HUES48 (cell line): ENCODE data around the gene PSMG4.

ENCODE experiments used
- H3K27ac ChIP-seq: one replicate; pipeline ENCODE4 v1.7.0; 2013; ENCODE audit warnings: low read depth, low read length, inconsistent platforms
- H3K27me3 ChIP-seq: 2 replicates; pipeline ENCODE4 v1.6.1; 2013; ENCODE audit warnings: mild to moderate bottlenecking, low read length; ENCODE audit not compliant: control insufficient read depth, insufficient read depth
- H3K36me3 ChIP-seq: 2 replicates; pipeline ENCODE4 v1.6.1; 2013; ENCODE audit warnings: low read length; ENCODE audit not compliant: control insufficient read depth, insufficient read depth
- H3K4me1 ChIP-seq: 2 replicates; pipeline ENCODE4 v1.6.1; 2013; ENCODE audit warnings: mild to moderate bottlenecking, low read length; ENCODE audit not compliant: control insufficient read depth, insufficient read depth
- H3K4me3 ChIP-seq: 2 replicates; pipeline ENCODE4 v1.5.1; 2013; ENCODE audit warnings: mild to moderate bottlenecking, low read depth, low read length
- H3K9ac ChIP-seq: 2 replicates; pipeline ENCODE4 v1.6.1; 2013; ENCODE audit warnings: mild to moderate bottlenecking, low read depth, low read length, moderate library complexity
- H3K9me3 ChIP-seq: 2 replicates; pipeline ENCODE4 v1.6.1; 2013; ENCODE audit warnings: low read length; ENCODE audit not compliant: control insufficient read depth, insufficient read depth

Gene PSMG4

DNA sequence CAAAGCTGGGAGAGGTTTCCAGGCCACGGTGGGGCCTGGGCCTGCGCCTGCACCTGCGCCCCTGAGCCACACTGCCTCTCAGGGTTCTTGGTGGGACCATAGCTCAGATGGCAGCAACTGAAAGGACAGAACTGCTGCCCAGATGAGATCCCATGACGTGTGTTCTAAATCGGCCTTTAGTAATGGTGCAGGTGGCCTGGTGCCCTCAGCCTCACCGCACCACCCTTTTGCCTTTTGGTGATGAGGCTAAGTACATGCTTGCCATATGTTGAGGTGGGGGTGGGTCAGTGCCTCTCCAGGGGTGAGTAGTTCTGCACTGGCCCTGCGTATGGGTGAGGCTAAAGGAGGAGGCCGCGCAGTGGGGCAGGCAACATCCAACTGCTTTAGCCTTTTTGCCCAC is 7.4 kb downstream of the PSMG4 start:
- Histone ChIP-seq H3K27ac (no peak overlapping the region), H3K27me3 (no peaks in the 10 kb centered on the region), H3K9ac (no peak overlapping the region), H3K4me3 (no peak overlapping the region), H3K4me1 (no peaks in the 10 kb centered on the region), H3K36me3 (peaks cover 86% of the 10 kb centered on the region), H3K9me3 (no peaks in the 10 kb centered on the region)

DNA sequence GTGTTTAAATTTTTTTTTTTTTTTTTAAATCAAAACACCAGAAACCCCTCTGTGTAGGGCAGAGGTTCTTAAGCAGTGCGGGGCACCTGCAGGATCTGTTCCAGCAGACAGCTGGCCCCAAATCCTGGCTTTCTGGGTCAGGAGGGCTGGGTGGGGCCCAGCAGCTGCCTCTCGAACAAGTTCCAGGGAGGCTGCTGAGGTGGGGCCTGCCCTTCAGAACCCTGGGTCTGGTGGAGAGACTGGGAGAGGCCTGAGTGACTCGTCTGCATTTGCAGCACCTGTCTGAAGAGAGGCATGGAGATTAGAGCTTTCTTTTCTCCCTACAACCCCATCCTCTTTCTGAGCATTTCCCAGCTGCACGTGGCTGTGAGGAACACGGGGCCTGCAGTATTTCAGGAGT is 8.4 kb downstream of the PSMG4 start:
- peaks cover 88% of the 10 kb centered on the region for H3K36me3 ChIP-seq
- H3K4me3 ChIP-seq: no peak overlapping the region
- no peaks in the 10 kb centered on the region for H3K9me3 ChIP-seq
- H3K9ac ChIP-seq: no peak overlapping the region
- no peak overlapping the region for H3K27ac ChIP-seq
- H3K4me1 ChIP-seq: no peaks in the 10 kb centered on the region
- no peaks in the 10 kb centered on the region for H3K27me3 ChIP-seq

GRCh38 chr6:3268680-3269079 is 9.9 kb downstream of the PSMG4 start:
- H3K9ac ChIP-seq: no peak overlapping the region
- H3K27me3 ChIP-seq: no peaks in the 10 kb centered on the region
- peaks cover 92% of the 10 kb centered on the region for H3K36me3 ChIP-seq
- H3K9me3 ChIP-seq: no peaks in the 10 kb centered on the region
- no peak overlapping the region for H3K27ac ChIP-seq
- no peak overlapping the region for H3K4me3 ChIP-seq
- no peaks in the 10 kb centered on the region for H3K4me1 ChIP-seq

DNA sequence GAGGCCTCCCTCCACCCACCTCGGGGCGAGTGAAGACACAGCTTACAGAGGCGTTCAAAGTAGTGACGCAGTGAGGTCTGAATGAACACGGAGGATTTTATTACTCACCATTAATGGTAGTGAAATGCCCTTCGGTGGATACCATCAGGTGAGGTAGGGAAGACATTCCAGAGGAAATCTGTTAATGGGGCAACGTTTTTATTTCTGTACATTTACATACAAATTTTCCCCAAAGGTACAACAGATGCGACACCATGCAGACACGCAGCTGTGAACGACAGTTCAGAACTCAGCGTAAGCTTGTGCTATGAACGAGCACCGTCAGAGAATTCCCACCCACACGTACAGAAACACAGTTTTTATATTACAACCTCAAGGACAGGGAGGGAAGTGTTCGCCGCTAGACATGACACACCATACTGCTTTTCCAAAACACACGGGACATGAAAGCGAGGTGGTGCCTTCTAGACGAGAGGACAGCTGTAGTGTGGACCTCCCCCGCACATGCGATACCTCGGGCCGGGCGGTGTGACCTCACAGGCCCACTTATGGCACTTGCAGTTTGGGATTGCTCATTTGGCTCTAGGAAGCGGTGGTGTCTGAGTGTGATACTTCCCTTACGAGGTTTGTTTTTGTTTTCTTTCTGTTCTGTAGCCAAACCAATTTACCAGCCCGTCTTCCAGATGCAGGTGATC is 10.7 kb downstream of the PSMG4 start:
- H3K36me3 ChIP-seq: peaks cover 89% of the 10 kb centered on the region
- no peaks in the 10 kb centered on the region for H3K9me3 ChIP-seq
- H3K27me3 ChIP-seq: no peaks in the 10 kb centered on the region
- no peak overlapping the region for H3K27ac ChIP-seq
- H3K9ac ChIP-seq: no peak overlapping the region
- H3K4me3 ChIP-seq: no peak overlapping the region
- no peaks in the 10 kb centered on the region for H3K4me1 ChIP-seq

DNA sequence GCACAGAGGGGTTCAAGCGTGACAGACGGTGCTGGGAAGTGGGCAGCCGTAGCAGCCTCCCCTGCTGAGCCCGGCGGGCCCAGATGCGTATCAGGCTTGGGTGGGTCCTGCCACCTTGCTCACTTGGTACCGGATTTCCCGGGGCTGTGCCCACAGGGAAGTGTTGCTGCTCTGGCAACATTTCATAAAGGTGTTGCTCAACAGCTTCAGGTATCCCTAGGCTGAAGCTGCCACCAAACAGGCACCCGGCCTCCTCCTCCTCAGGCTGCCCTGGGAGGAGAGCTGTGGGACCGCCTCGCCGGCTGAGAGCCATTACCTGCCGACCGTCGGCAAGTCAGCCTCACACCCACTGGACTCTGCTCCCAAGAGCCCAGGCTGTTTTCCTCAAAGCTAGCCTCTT is 11.5 kb downstream of the PSMG4 start:
- no peaks in the 10 kb centered on the region for H3K4me1 ChIP-seq
- H3K27me3 ChIP-seq: no peaks in the 10 kb centered on the region
- no peak overlapping the region for H3K9ac ChIP-seq
- no peaks in the 10 kb centered on the region for H3K9me3 ChIP-seq
- peaks cover 81% of the 10 kb centered on the region for H3K36me3 ChIP-seq
- H3K4me3 ChIP-seq: no peak overlapping the region
- no peak overlapping the region for H3K27ac ChIP-seq

- Histone ChIP-seq H3K9ac (no peak overlapping the region), H3K27ac (no peak overlapping the region), H3K4me1 (no peaks in the 10 kb centered on the region), H3K4me3 (no peak overlapping the region), H3K9me3 (no peaks in the 10 kb centered on the region), H3K27me3 (no peaks in the 10 kb centered on the region), H3K36me3 (peaks cover 68% of the 10 kb centered on the region)
Measured at GRCh38 chr6:3271756-3272155, 13.0 kb downstream of the PSMG4 start.

DNA sequence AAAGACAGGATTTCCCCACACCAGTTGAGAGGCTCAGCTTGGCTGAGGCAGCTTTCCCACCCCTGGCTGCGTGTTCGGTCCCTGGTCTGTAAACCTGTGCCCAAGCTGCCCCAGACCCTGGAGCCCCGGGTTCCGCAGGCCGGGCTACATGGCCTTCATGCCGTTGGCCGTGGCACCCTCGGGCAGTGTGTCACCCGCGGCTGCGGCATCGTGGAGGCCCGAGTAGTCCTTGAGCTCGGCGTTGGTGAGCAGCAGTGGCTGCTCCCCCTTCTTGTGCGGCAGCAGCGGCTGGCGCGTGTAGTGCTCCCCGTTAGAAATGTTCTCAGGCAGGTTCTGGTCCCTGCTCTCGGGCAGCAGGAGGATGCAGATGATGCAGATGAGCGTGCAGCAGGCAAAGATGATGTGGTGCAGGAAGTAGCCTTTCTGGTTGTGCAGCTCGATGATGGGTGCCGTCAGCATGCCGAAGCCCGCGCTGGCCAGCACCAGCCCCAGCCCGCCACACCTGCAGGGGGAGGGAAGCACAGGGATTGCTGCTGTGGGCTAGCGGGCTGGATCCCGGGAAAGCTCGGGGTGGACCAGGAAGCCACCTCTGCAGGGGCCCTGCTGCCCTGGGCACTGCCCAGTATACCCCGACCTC is 14.3 kb downstream of the PSMG4 start:
- Histone ChIP-seq H3K27ac (no peak overlapping the region), H3K9me3 (no peaks in the 10 kb centered on the region), H3K36me3 (peaks cover 59% of the 10 kb centered on the region), H3K4me3 (no peak overlapping the region), H3K27me3 (no peaks in the 10 kb centered on the region), H3K4me1 (no peaks in the 10 kb centered on the region), H3K9ac (no peak overlapping the region)

DNA sequence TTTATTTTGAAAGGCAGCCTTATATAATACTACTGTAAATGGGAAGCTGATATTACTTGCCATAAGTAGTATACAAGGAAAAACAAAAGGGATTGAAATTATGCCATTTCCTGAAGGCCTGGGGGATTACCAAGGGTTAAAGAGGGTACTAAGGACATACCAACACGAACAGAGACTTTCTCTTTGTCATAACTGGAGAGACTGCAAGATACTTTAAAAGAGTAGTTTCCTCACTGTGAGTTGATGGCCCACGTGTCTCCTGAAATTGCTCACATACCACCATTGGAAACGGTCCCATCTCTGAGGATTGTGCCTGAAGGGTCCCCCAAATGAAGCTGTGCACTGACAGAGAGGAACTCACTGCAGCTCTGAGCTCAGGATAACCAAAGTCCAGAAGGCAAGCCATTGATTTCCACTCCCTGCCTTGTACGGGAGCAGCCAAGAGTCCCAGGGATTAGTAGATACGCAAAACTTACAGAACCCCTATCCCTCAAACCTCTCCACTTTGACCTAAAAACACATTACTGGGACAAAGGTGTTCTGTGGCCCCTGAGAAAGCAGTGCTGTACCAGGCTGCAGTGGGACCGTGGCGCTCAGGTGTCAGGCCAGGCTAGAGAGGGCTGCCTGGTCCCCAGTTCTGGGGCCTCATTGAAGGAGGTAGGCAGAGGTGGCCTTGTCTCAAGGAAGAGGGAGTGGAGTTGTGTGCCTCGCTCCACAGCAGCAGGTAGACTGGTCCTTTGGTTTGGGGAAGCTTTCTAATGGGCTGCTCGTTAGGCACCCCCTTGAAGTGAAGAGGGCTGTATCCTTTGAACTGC is 15.2 kb downstream of the PSMG4 start:
- H3K4me3 ChIP-seq: no peak overlapping the region
- no peak overlapping the region for H3K27ac ChIP-seq
- H3K9ac ChIP-seq: no peak overlapping the region
- H3K4me1 ChIP-seq: no peaks in the 10 kb centered on the region
- H3K9me3 ChIP-seq: no peaks in the 10 kb centered on the region
- H3K36me3 ChIP-seq: peaks cover 56% of the 10 kb centered on the region
- no peaks in the 10 kb centered on the region for H3K27me3 ChIP-seq

DNA sequence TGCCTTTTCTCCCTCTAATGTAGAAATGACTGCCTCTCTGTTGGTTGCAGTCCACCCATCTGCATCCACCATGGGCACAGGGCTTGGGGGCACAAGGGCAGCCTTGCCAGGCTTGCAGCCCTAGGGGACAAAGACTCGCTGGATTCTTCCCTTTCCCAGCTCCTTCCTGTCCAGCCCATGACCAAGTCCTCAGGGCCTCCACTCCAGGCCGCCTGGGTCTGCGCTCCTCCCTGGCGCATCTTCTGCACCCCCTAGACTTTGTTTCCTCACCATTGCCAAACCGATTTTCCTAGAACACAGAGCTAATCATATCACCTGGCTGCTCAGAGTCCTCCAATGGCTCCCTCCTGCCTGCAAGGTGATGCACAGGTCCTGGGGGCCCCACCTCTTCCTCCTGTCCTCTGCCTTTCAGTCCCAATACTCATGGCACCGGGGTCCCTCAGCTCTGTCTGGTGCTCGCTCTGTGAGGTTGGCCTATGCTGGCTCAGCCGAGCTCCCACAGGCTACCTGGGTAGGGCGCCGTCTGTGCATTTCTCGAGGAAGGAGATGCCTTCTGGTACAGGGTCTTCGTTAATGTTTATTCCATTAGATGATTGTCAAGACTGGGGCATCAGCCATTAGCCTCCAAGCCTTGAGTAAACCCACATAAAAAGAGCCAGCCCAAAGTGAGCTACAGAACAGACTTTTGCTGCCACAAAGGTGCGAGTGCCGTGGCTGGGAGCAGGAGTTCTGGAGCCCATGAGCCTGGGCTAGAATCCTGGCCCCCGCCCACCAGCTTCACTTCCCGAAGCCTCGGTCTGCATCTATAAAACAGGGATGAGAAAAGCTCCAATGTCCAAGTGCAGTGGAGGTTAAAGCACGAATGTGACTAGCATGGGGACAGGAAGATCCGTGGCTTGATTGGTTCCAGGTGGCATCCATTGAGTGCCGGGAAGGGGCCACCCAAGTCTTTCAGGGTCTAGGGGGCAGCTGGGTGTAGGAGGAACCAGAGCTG is 17.7 kb downstream of the PSMG4 start:
- H3K9ac ChIP-seq: no peak overlapping the region
- no peak overlapping the region for H3K4me3 ChIP-seq
- peaks cover under 1% of the 10 kb centered on the region; the same call in 1 of the 2 replicates for H3K4me1 ChIP-seq
- H3K27ac ChIP-seq: no peak overlapping the region
- no peaks in the 10 kb centered on the region for H3K27me3 ChIP-seq
- peaks cover 30% of the 10 kb centered on the region for H3K36me3 ChIP-seq
- H3K9me3 ChIP-seq: no peaks in the 10 kb centered on the region

DNA sequence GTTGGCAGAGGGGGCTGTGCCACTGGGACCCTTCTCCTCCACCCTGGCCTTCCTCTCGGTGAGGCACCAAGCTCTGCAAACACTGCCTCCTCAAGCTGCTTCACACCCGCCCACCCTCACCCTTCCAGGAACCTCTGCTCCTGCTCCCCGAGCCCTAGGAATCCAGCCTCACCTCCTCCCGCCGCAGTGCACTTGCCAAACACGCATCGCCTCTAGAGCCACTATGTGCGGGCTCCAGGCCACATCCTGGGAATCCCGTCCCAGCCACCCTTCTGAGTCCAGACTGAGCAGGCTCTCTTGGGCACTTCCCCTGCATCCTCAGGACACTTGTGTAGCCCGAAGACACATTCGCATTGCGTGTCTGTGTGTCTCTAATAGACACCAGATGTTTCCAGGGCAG is 18.5 kb downstream of the PSMG4 start:
- H3K36me3 ChIP-seq: peaks cover 22% of the 10 kb centered on the region
- no peak overlapping the region for H3K27ac ChIP-seq
- no peak overlapping the region for H3K4me3 ChIP-seq
- no peaks in the 10 kb centered on the region for H3K27me3 ChIP-seq
- H3K9ac ChIP-seq: no peak overlapping the region
- H3K4me1 ChIP-seq: peaks cover 8% of the 10 kb centered on the region
- H3K9me3 ChIP-seq: no peaks in the 10 kb centered on the region
